Forelimb muscle (tissue), 1 donor: ENCODE results near the gene EML4. TPM values are rescaled to one million over a fixed set of nuclear protein-coding genes. Genes with fewer than 3 reads are reported as not detected.

ENCODE experiments used
- DNase-seq: peaks from one replicate; pipeline ENCODE4 v3.0.0-alpha.2; 2013; ENCODE audit warnings: low read depth
- polyA plus RNA-seq: library from polyadenylated mRNA; unstranded; fragments of 120-200 nt; gene quantifications from one replicate; pipeline ENCODE4 v1.2.1, GENCODE V29; 2013; ENCODE audit not compliant: insufficient read length

The EML4 gene
- polyA plus RNA-seq, 1 donor = 31.7 TPM

- DNase-seq = no peak
These were observed 31.9 kb upstream of the EML4 start for GRCh38 chr2:42137125-42137841.

DNA sequence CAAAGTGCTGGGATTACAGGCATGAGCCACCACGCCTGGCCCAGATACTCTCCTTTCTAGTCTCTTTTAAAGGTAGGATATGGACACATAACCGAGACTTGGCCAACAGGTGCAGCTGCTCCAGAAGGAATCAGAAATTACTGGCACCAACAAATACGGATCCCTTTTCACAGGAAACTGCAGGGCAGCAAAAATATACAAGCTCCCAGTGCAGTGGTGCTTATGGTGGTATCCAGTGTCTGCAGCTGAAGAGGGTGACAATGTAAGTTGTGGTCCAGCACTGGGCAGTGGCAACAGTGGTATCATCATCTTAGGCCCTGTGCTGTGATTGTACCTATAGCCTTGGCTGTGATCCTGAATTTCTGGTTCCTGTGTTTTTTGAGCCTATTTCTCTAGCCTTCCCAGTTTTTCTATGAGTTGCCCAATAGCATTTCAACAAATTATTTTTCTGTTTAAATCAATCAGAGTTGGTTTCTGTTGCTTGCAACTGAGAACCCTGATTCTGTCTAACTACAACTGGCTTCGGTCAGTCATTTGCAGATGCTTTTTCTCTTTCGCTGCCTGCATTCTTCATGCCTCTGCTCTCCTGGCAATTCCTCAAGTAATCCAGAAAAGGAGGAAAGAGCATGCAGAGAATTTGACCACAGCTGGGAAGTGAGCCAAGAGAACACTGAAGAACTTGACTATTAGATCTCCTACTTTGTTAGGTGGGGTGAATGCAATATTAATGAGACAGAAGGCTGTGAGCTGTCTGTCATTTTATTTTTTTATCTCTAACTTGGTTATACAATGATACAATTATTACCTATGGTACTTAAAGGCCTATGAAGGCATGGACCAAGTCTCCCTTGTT, 30.8 kb upstream of the EML4 start:
- no peak for DNase-seq

- DNase-seq = no peak
These were observed 30.1 kb upstream of the EML4 start for GRCh38 chr2:42139101-42139500.

DNA sequence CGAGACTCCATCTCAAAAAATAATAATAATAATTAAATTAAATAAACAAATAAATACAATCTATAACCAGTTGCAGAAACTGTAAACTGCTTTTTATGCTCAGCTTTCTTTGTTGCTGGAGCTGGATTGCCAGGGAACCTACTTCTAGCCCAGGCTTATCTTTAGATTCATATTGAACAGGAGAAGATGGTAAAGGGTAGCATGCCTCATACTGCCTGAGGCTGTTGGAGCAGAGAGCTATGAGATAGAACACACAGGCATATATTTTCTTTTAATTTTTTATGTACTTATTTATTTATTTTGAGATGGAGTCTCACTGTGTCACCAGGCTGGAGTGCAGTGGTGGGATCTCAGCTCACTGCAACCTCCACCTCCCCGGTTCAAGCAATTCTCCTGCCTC, 28.7 kb upstream of the EML4 start:
- no peak for DNase-seq

DNA sequence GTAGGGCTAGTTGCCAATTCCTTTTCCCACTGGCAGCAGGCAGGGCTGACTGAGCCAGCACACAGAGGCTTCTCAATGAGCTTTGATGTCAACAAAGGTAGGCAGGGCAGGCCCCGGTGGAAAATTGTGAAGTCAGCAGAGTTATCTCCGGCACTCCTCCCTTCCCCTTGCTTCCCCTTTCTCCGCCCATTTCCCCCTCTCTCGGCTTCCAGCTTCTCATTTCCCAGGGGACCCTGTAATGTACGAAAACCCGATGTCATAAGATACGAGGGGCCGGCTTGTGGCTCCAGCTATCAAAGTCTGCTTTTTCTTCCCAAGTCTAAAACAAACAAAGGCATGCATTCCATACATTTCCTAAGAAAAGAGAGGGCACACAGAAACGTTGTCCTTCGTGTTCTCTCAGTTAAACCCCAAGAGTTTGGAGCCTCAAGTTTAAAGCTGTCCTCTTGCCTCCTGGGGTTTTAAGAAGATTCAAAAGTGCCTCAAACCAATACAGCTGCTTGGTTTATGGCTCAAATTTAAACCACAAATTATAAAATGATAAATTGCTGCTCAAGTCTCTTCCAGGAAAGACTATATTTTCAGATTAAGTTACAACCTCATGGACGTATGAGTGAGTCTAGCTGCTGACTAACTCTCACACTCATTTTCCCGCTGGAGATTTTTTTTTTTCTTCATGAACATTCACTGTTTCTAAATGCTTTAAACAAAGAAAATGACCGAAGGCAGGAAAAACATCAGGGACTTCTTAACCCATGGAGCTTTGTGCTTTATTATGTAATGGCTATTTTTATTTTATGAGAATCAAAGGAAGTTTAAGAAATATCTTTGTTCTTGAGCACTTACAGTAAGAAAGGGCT, 27.2 kb upstream of the EML4 start:
- no peak for DNase-seq

DNA sequence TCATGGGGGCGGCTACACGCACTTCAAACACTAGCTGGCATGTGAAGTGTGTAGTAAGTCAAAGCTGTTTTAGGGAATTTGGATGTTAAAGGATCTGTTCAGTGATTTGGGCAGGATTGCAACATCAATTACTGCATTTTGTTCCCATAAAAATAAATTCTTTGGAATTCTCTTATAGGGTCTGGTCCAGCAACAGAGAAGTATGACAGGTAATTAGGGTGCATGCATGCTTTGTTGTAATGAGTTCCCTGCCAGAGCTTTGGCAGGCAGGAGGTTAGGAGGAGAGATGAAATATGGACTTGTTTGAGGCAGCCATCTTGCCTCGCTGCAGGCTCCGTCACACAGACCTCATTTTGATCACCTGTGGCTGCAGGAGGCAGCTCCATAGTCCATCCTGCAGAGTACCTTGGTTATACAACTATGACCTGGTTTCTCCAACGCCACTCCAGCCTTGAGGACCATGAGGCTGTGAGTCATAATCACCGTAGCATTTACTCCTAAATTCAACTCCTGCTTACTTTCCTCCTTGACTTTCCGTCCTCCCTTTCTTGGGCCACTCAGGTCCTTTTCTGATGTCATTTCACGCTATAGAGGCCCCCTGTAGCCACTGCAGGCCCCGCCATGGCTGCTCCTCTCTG, 26.5 kb upstream of the EML4 start:
- DNase-seq = no peak

- DNase-seq = no peak
These were observed 21.4 kb upstream of the EML4 start for GRCh38 chr2:42147641-42148274.

GRCh38 chr2:42150159-42150558, 19.0 kb upstream of the EML4 start:
- DNase-seq = no peak

- DNase-seq = no peak
These were observed 15.1 kb upstream of the EML4 start for GRCh38 chr2:42153944-42154581.

- DNase-seq = no peak
These were observed 12.4 kb upstream of the EML4 start for GRCh38 chr2:42156721-42157120.

GRCh38 chr2:42161444-42161843, 7.7 kb upstream of the EML4 start:
- DNase-seq = no peak

DNA sequence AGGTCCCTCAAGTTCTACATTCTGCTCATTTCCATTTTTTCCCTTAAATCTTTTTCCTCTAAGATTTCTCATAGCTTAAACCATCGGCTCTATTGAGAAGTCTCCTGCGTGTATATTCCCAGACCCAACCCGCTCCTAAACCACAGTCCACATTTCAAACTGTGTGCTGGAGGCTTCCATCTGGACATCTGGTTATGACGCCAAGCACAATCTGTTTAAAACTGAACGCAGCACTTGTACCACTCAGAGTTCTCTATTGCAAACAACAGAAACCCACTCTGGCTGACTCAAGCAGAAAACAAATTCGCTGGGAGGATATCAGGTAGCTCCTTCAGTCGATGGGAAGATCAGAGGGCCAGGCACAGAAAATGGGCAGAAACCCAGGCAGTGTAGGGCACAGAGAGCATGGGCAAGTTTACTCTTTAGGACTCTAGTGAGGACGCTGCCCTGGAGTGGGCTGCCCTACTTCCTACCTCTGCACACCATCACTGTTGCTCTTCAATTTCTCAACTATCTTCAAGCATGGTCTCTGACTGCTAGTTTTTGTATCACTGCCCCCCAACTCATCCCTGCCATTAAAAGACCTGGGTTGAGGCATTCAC, 5.6 kb upstream of the EML4 start:
- no peak for DNase-seq

GRCh38 chr2:42164046-42164445, 5.1 kb upstream of the EML4 start:
- DNase-seq = no peak

GRCh38 chr2:42164971-42165370, 4.2 kb upstream of the EML4 start:
- no peak for DNase-seq

GRCh38 chr2:42167458-42167857, 1.7 kb upstream of the EML4 start:
- no peak for DNase-seq

GRCh38 chr2:42168459-42169099, 574 bp upstream of the EML4 start:
- DNase-seq = no peak

DNA sequence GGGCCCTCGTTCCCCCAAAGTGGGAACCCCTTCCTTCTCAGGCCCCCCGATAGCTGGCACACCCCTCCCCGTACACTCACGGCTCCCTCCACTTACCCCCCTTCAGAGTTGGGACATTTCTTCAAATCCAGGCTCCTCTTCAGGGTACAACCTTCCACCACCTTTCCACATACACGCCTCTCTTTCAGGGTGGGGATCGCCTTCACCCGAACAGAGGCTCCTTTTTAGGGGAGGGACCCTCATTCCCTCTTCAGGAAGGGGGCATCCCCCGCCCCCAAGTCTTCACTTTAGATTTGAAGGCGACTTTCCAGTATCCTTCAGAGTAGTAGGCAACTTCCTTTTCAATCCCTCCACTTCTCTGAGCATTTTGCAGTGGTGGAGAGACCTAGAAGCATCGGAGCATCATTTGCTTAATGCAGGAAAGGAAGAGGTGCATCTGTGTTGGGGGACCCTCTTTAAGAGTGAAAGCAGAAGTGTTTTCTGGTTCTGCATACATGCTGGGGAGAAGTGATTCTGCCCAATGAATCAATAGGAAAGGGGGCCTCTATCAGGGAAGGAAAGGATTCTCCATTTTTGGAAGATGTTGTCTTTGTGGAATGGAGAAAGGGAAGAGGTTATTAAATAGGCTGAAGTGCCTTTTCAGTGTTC, 845 bp downstream of the EML4 start:
- no peak for DNase-seq

DNA sequence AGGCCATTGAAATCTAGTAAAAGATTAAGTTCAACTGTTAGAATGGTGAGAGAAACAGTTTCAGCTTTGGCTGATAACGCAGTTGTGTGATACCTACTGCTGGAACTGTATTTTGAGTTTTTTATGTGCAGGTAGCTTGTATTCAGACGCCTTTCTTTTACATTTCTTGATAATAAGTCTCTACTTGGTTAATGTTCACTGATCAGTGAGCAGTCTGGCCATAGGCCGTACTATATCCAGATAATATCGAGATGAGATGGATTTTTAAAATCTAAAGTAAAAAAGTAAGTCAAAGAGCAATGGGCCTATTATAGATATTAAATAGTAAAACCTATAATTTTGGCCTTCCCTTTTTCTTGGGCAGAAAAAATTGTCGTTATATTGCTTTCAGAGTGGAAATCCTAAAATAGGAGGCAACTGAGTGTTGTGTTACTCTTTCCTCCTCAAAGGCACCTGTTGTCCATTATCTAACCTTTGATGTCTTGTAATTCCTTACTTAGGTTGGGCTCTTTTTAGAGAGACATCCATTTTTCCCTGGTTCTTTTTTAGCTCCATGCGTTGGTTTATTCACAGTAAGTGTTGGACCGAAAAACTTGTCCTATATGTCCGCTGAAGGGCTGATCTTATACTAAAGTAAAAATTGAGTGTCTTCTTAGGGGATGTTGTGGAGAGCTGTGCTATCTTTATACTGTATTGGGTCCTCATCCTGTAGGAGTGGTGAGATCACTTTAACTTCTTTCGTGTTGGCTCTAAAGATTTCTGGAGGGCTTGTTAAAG, 1.7 kb downstream of the EML4 start:
- DNase-seq = no peak
